Karpas-422 (cell line): Measurements from ENCODE around the gene DNASE1L3. TPM values are rescaled to one million over a fixed set of nuclear protein-coding genes. Genes with fewer than 3 reads are reported as not detected.

Experiments
- total RNA-seq: library from RNA; depleted of rRNA; stranded (reverse); fragments of >200 nt; shearing (Covaris generic); gene quantifications from 2 replicates; pipeline ENCODE4 v1.2.3, GENCODE V29; 2014; ENCODE audit warnings: low replicate concordance; rRNA removed

DNASE1L3 gene
- total RNA-seq, 1 experiment from 2014 or later = not detected

Other genes with a start within 250 kb of the DNASE1L3 start
- gene FLNB, start 202.6 kb downstream of the DNASE1L3 start, total RNA-seq = 14.1 and 14.2 TPM in 2 replicates
- 11.8 and 12.2 TPM in 2 replicates for gene ABHD6, start 26.8 kb upstream of the DNASE1L3 start, total RNA-seq
- 7.5 and 7.6 TPM in 2 replicates for gene RPP14, start 95.3 kb upstream of the DNASE1L3 start, total RNA-seq
- 5.4 and 19.9 TPM in 2 replicates for gene HTD2, start 95.5 kb upstream of the DNASE1L3 start, total RNA-seq
- gene PXK, start 121.9 kb upstream of the DNASE1L3 start, total RNA-seq = 222 and 353 TPM in 2 replicates
- gene PDHB, start 222.9 kb upstream of the DNASE1L3 start, total RNA-seq = 61.6 and 130 TPM in 2 replicates